Uterus (tissue), 2 donors: ENCODE data around the gene SLC6A7.

Source experiments
- POLR2A ChIP-seq, 2 donors: fragments of 450-650 bp; IDR thresholded peaks; one replicate each; pipeline ENCODE4 v1.6.1; 2016; ENCODE audit warnings: antibody characterized with exemption in 2 of 2, mild to moderate bottlenecking in 1 of 2, moderate library complexity in 1 of 2
- TF ChIP-seq, protein P1 (sequence below), 4 experiments: fragments of 200-600 bp in 2 of 4; fragments of 450-650 bp in 2 of 4; sonication (generic) in 2 of 4; IDR thresholded peaks; one replicate each; pipeline ENCODE4 v1.5.1; 2016 to 2019; ENCODE audit warnings: antibody characterized with exemption in 4 of 4, mild to moderate bottlenecking in 2 of 4, moderate library complexity in 1 of 4

DNA sequence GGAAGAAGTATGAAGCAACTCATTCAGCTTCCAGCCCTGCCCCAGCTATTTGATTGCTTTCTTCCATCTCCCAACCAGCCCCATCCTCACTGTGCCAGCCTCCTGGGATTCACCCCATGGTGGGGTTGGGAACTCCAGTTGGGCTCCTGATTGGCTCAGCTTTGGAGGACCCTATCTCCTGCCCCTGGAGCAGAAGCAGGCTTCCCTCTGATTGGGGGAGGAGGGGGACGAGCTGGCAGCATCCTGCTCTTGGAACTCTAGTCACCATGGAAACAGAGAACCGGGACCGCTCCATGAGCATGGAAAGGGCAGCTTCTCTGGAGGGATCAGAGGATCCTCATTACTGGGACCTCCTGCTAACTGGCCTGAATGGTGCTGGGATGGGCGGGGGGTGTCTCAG lies 2.6 kb downstream of the SLC6A7 start:
- TF ChIP-seq, protein P1, sequence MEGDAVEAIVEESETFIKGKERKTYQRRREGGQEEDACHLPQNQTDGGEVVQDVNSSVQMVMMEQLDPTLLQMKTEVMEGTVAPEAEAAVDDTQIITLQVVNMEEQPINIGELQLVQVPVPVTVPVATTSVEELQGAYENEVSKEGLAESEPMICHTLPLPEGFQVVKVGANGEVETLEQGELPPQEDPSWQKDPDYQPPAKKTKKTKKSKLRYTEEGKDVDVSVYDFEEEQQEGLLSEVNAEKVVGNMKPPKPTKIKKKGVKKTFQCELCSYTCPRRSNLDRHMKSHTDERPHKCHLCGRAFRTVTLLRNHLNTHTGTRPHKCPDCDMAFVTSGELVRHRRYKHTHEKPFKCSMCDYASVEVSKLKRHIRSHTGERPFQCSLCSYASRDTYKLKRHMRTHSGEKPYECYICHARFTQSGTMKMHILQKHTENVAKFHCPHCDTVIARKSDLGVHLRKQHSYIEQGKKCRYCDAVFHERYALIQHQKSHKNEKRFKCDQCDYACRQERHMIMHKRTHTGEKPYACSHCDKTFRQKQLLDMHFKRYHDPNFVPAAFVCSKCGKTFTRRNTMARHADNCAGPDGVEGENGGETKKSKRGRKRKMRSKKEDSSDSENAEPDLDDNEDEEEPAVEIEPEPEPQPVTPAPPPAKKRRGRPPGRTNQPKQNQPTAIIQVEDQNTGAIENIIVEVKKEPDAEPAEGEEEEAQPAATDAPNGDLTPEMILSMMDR (IDR thresholded peaks at IDR 0.05), result no peak
- TF ChIP-seq POLR2A (IDR thresholded peaks at IDR 0.05), result no peak
